Breast epithelium (tissue), 3 donors: ENCODE data around the gene SIAH3.

ENCODE experiments used
- CTCF ChIP-seq, 3 donors: fragments of 450-650 bp; IDR thresholded peaks; one replicate each; pipeline ENCODE4 v1.5.1; 2016 to 2017; ENCODE audit warnings: antibody characterized with exemption in 3 of 3, mild to moderate bottlenecking in 3 of 3, moderate library complexity in 3 of 3
- POLR2AphosphoS5 ChIP-seq, 3 donors: sonication (generic); formaldehyde crosslinking; IDR thresholded peaks; one replicate each; pipeline ENCODE4 v1.6.1; 2017; ENCODE audit warnings: antibody characterized with exemption in 3 of 3

GRCh38 chr13:45781553-45782326 lies 69.8 kb downstream of the SIAH3 start:
- TF ChIP-seq CTCF (IDR thresholded peaks at IDR 0.05) (no peak), POLR2AphosphoS5 (IDR thresholded peaks at IDR 0.05) (no peak)
